Activated CD8-positive, alpha-beta memory T cell treated with anti-CD3 and anti-CD28 coated beads for 1 hour (primary cell): ENCODE data around the gene TUBGCP4.

ENCODE experiments used
- DNase-seq, 2 donors: peaks; one replicate each; pipeline ENCODE4 v3.0.0-alpha.2; 2020; ENCODE audit warnings: low read depth in 1 of 2; ENCODE audit errors: extremely low read depth in 1 of 2

Gene TUBGCP4

DNA sequence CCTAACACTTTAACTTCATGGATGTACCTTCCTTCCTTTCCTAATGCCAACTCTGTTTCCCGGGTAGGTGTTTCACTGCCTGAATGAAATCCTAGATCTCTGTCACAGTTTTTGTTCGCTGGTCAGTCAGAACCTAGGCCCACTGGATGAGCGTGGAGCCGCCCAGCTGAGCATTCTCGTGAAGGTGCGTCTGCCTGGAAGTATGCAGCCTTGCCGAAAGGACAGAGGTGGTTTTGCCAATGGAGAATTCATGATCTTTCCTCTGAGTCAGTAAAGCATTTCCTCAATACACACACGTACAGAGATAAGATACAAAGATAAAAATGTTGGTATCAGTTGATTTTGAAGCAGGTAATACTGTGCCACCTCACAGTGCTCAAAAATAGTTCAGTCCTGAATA, 32.7 kb downstream of the TUBGCP4 start:
- DNase-seq, result no peak

DNA sequence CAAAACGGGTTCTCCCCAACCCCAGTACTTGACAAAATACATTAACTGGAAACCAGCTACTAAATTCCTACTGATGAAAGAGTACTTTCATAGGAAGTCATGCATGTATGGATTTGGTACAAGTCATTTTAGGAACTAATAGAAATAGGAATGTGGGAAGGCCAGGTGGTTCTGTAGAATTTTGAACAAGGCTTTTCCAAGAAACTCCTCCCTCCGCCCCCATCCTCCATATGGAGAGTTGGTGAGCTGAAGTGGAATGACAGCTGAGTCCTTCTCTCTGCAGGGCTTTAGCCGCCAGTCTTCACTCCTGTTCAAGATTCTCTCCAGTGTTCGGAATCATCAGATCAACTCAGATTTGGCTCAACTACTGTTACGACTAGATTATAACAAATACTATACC, 33.2 kb downstream of the TUBGCP4 start:
- DNase-seq, result no peak

DNA sequence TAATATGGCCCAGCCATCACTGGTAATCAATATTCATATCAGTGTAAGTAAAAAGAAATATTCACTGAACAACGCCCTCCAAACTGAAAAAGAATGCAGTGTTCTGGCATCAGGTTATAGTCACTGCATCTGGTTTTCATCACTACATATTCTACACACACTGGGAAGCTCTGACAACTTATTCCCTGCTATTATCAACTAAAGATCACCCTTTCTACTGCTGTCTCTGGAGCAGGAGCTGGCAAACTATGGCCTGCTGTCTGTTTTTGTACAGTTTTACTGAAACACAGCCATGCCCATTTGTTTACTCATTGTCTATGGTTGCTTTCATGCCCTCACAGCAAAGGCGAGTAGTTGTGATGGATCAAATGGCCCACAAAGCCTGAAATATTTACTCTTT, 35.3 kb downstream of the TUBGCP4 start:
- DNase-seq, result no peak

DNA sequence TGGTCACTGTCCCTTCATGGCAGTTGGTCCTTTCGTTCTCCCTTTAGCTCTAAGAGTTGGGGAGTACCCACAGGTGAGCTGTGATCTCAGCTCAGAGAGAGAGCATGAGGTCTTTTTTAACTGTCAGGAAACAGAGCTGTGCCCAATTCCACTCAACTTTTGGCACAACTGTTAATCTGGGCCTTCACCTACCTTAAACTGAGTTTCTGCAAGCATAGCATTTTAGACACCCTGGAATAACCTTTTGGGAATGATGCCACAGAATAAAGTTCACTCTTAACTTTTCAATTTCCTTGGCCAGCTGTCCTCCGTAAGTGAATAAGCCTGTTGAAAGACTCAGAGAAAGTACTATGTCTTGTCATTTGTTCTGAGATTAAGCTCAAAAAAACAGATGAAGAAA, 35.9 kb downstream of the TUBGCP4 start:
- DNase-seq, result no peak

GRCh38 chr15:43408789-43409188, 37.9 kb downstream of the TUBGCP4 start:
- DNase-seq, result no peak

GRCh38 chr15:43410572-43411214, 39.8 kb downstream of the TUBGCP4 start:
- no peak for DNase-seq

DNA sequence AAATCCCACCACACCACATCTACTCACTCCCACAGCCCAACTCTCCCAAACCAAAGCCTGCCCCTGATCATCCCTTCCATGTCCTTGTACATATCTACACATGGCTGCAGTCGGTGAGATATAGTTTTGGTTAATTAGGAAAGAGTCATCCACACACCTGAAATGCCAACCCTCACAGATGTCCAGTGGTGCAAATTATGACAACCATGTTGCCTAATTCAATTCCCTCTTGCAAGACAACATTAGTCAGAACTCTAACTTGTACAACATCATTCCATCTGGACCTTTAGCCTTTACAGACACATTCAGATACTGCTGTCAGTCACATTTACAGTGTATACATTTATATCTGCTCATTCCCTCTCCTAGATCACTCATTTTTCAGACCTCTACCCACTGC, 41.2 kb downstream of the TUBGCP4 start:
- no peak for DNase-seq

DNA sequence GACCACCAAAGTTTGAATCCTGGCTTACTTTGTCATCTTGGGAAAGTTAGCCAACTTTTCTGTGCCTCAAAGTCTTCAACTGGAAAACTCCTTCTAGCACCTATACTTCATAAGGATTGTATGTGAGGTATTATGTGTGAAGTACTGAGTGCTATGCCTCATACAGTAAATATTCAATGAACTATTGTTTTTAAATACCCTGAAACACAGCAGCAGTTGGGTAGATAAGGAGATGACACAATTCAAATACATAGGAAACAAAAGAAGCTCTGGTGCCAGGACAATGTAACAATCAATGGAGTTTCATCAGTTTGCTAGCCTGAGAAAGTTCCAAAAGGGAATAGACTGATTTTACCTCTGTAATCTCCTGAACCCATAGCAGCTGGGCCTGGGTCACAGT, 43.3 kb downstream of the TUBGCP4 start:
- DNase-seq, result no peak

- no peak for DNase-seq
These were observed 49.5 kb downstream of the TUBGCP4 start for GRCh38 chr15:43420435-43420834.

- no peak for DNase-seq
These were observed 50.0 kb downstream of the TUBGCP4 start for GRCh38 chr15:43420876-43421275.

DNA sequence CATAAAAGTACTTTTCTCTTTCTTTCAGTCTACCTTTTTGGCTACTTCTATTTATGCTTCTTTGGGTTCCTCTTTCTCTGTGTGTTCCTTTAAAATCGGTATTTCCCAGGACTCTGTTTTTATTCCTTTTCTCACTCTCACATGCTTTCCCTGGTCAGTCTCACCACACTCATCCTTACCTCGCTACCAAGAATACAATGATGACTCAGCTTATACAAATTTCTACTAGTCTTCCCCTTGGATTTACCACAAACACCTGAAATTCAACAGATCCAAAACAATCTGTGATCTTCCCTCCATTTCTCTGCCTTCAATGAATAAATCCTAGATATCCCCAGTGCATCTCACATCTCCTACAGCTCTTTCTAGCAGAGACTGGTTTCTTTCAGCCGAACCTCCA, 52.9 kb downstream of the TUBGCP4 start:
- no peak for DNase-seq

DNA sequence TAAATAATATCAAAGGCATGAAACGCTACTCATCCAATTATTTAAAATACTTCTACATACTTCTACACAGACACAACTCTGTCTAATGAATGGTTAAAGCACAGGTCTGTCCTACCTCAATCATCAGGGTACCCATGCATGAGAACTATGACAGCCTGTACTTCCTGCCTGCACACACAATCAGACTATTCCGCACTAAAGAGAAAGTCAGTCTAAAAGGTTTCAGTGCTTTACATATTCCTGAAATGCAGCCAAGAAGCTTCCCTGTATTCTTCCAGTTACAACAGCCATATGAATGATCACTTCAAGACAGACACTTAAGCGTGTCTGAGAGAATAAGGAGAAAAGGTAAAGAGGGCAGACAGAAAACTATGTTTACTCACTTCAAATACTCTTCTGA, 58.8 kb downstream of the TUBGCP4 start:
- no peak for DNase-seq

DNA sequence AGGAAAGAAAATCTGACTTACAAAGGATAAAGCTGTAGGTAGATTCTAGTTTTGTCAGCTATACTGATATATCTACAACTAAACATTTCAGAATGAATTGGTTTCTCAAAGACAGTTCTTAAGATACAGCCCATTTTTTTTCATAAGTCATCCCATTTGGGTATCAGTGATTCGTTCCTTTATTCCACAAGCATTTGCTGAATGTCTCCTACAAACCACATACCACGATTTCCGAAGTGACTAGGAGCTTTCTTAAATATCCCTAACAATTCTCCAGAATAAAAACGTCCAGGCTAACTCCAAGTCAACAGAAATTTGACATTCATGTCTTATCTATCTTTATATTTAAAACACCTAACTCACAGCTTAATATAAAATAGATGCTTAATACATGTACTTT, 62.3 kb downstream of the TUBGCP4 start:
- DNase-seq, result no peak

DNA sequence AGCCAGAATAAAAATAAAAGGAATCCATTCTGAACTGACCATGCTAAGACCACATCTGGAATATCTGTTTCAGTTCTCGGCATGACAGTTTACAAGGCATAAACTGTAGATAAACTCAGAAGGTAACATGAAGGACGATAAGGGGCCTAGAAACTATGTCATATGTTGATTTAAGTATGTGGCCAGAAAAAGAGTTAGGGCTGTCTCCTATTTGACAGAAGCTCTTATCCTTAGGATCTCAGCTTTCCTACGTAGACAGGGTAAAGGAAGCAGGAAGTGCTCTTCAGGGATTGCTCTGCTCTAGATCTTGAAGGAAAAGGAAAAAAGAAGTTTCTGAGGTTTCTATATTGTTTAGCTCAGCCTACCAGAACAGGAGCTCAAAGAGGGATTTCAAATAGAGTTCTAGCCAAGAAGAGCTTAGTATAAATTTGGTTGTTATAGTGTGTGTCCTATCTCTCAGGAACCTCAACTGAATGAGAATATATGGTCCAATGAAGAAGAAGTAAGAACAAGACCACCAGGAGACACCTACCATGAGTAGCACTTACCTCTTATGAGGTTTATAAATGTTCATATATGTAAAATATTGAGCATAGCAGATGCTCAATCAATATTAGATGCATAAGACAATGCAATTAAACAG, 62.9 kb downstream of the TUBGCP4 start:
- no peak for DNase-seq

GRCh38 chr15:43434446-43434845, 63.5 kb downstream of the TUBGCP4 start:
- no peak for DNase-seq

- no peak for DNase-seq
These were observed 65.5 kb downstream of the TUBGCP4 start for GRCh38 chr15:43436395-43436794.

GRCh38 chr15:43439268-43439667, 68.4 kb downstream of the TUBGCP4 start:
- DNase-seq, result no peak

DNA sequence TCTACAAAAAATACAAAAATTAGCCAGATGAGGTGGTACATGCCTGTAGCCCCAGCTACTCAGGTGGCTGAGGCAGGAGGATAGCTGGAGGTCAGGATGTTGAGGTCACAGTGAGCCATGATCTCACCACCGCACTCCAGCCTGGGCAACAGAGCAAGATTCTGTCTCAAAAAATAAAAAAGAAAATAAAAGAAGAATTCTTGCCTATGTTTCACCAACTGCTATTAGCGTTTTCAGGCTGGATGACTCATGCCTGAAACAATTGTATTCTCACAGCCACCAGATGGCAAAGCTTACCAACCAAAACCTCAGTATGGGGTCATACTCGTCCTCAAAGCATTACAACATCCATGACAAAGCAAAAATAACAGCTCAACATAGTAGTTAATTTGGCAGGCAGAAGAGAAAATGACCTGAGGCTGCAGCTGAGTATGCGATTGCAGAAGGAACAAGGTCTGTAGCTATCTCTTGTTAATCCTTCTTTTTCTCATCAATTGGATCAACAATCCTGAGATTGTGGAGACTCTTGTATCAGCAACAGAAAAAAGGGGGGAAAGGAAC, 69.9 kb downstream of the TUBGCP4 start:
- DNase-seq, result no peak

DNA sequence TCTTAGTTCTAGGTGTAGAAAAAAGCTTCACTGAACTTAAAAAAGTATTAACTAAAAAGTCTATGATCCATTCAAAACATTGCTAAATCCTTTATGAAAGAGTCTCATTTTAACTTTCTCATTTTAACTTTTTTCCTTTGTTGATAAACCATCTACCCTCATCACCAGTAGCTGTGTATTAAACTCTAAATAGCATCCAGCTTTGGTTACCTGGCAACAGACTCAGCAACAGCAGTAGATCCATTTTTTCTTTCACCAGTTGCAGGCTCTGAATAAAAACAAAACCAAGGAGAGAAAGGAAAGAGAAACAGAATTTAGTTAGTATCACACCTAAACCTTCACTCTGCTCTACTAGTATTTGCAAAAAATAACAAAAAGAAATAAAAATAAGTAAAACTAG, 70.4 kb downstream of the TUBGCP4 start:
- no peak for DNase-seq

- DNase-seq, result no peak
These were observed 75.4 kb downstream of the TUBGCP4 start for GRCh38 chr15:43446344-43446743.

GRCh38 chr15:43449981-43450380, 79.1 kb downstream of the TUBGCP4 start:
- DNase-seq, result no peak
